T-helper 2 cell treated with Interferon-gamma antibody and Interleukin-4, amounts not matched to agents 5 μg/mL and 100 μg/mL, for 36 hours (primary cell): ENCODE results near the gene CD63.

Experiments used
- DNase-seq: peaks from one replicate; pipeline ENCODE4 v3.0.0; 2021; ENCODE audit warnings: low spot score
- H3K27ac Mint-ChIP-seq: one replicate; pipeline ENCODE4 v1.8.0; 2021; ENCODE audit warnings: mild to moderate bottlenecking, mixed read lengths
- H3K27me3 Mint-ChIP-seq: one replicate; pipeline ENCODE4 v1.8.0; 2021; ENCODE audit warnings: low read depth, mixed read lengths
- H3K36me3 Mint-ChIP-seq: one replicate; pipeline ENCODE4 v1.8.0; 2021; ENCODE audit warnings: low read depth, mixed read lengths
- H3K4me1 Mint-ChIP-seq: one replicate; pipeline ENCODE4 v1.8.0; 2021; ENCODE audit warnings: low read depth, mixed read lengths
- H3K4me3 Mint-ChIP-seq: one replicate; pipeline ENCODE4 v1.8.0; 2022; ENCODE audit warnings: mild to moderate bottlenecking, moderate library complexity, mixed read lengths
- H3K9me3 Mint-ChIP-seq: one replicate; pipeline ENCODE4 v1.8.0; 2021; ENCODE audit warnings: mixed read lengths

The CD63 gene

DNA sequence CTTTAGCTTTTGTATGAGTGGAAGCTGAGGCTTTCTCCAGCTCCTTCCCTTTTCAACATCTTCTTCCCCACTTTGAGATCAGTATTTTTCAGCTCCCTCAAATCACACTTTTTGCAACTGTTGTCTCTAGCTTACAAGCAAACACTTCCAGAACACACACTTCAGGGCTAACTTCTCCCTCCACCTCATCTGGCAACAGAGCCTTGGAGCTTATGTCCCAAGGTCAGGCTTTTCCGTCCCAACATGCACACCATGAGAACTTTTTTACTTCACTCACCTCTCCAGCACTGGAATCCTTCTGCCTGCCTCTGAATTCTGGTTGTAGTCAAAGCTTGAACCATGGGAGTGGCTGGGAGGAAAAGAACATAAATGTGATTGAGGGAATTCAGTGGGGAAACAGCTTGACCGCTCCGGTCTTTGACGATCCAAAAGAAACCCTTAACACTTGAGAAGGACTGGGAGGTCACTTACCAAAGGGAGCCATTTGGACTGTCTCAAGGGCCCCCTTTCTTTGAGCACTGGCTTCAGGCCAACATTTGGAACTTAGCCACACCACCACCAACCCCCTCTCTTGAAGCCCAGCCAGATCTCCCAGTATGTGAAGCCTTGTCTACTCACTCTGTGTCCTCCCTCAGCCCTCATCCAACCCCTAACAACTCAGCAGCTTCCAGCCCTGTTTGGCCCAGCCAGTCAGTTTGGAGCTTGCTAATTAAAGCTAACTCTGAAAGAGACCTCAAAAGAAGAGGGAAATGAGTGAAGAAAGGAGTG lies 16.8 kb downstream of the CD63 start:
- no peak for DNase-seq
- H3K4me3 Mint-ChIP-seq = no peak overlapping the region
- peaks cover 21% of the 10 kb centered on the region for H3K4me1 Mint-ChIP-seq
- H3K27ac Mint-ChIP-seq = no peak overlapping the region
- no peaks in the 10 kb centered on the region for H3K36me3 Mint-ChIP-seq
- peaks cover 49% of the 10 kb centered on the region for H3K27me3 Mint-ChIP-seq
- no peaks in the 10 kb centered on the region for H3K9me3 Mint-ChIP-seq

DNA sequence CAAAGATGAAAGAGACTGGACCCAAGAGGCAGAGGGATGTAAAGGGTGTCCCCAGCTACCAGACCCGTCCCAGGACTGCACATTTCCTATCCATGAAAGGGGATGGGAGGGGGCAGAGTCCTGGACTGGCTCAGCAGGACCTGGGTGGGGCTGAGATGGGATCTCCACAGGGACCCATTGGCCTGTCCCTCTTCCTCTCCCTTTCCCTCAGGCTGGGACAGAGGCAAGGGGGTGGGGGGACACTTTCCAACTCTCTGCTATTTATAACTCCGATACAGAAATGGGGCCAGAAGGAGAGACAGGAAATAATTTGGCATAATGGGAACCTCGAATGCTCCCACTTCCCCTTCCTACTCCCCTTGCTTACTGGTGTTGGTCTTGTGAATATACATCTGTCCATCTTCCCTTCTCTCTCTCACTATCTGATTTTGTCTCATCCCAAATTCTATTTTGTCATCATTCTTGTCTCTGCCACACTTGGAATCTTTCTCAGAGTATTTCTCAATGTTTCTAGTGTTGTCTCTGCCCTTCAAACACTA lies 20.0 kb downstream of the CD63 start:
- H3K27ac Mint-ChIP-seq = no peak overlapping the region

GRCh38 chr12:55707841-55708694 lies 20.7 kb downstream of the CD63 start, which contains the start of gene ITGA7:
TSS of gene ITGA7 (minus strand) at chr12:55707904. CDS start at chr12:55707682, 222 bp downstream.
- Mint-ChIP-seq H3K27ac (no peak within 1 kb of the TSS), H3K27me3 (peaks cover 67% of the 10 kb centered on the region), H3K4me1 (peaks cover 13% of the 10 kb centered on the region)

More for the DNA sequence above, 20.0 kb downstream of the CD63 start:
- H3K36me3 Mint-ChIP-seq = no peaks in the 10 kb centered on the region
- no peaks in the 10 kb centered on the region for H3K9me3 Mint-ChIP-seq
- H3K27me3 Mint-ChIP-seq = peaks cover 69% of the 10 kb centered on the region
- H3K4me3 Mint-ChIP-seq = peak overlapping the region; percentile 76
- H3K4me1 Mint-ChIP-seq = peaks cover 13% of the 10 kb centered on the region
- DNase-seq = no peak

GRCh38 chr12:55707219-55707671 lies 21.6 kb downstream of the CD63 start:
- no peak for DNase-seq
- Mint-ChIP-seq H3K4me1 (peaks cover 13% of the 10 kb centered on the region), H3K27ac (no peak overlapping the region), H3K36me3 (no peaks in the 10 kb centered on the region), H3K4me3 (peak overlapping the region; percentile 76), H3K27me3 (peaks cover 61% of the 10 kb centered on the region), H3K9me3 (no peaks in the 10 kb centered on the region)

More at GRCh38 chr12:55707841-55708694, 20.7 kb downstream of the CD63 start, which contains the start of gene ITGA7:
- DNase-seq = peak; percentile 63
- Mint-ChIP-seq H3K4me3 (peak within 1 kb of the TSS; percentile 76), H3K9me3 (no peaks in the 10 kb centered on the region), H3K36me3 (no peaks in the 10 kb centered on the region)

DNA sequence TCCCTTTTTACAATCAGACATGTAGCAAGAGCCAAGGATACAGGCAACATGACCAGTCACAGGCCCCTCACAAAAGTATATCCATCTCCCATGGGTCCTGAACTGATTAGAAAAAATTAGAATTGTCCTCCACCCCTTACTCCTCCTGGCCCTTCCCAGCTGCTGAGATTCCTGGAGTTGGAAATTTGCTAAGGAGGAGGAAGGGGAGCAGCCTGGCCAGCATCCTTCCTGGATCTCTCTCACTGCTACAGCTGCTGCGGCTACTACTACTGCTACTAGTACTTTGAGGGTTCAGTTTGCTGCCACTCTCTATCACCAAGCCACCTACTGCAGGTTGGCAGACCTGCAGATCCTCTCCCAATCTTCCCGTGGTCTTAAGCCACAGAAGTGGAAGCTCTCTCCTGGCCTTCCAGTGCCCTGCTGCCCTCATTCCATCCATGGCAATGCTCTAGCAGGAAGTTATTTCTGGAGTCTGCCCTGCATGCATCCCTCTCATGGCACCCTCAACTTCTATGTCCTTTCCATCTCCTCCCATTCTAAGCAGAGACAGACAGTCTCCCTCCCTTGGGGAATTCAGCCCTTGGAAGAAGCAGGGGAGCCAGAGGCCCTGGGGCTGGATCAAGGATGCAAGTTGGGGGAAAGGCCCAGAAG lies 22.1 kb downstream of the CD63 start:
- Mint-ChIP-seq H3K27ac (no peak overlapping the region), H3K4me3 (peak overlapping the region; percentile 76), H3K36me3 (no peaks in the 10 kb centered on the region), H3K9me3 (no peaks in the 10 kb centered on the region), H3K27me3 (peaks cover 57% of the 10 kb centered on the region), H3K4me1 (peaks cover 13% of the 10 kb centered on the region)
- no peak for DNase-seq

DNA sequence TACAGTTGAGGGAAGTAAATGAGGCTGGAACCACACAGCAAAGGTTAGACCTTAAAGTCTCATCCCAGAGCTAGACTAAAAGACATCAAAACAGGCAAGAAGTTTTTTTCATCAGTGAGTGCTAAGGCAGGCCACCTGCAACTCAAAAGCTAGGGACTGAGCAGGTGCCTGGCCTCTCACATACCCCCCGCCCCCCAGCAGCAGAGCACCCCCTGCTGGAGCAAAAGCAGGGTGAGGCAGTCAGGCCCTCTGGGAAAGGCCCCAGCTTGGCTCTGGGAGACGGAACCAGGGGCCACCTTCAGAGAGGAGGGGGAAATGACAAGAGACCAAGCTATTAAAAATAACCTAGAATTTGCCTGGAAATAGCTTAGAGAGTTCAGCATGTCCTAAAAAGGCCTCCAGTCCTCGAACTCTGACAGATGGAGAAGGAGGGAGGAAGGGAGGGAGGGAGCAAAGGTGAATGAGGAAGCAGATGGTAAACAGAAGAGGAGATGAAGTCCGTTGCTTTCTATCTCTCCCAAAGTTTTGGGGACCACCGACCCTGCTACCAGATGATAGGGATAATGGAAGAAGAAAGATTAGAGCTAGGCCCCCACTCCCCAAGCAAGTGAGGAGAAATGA lies 22.9 kb downstream of the CD63 start:
- no peak overlapping the region for H3K4me3 Mint-ChIP-seq
- no peak for DNase-seq
- H3K27me3 Mint-ChIP-seq = peaks cover 54% of the 10 kb centered on the region
- H3K4me1 Mint-ChIP-seq = peaks cover 13% of the 10 kb centered on the region
- H3K36me3 Mint-ChIP-seq = no peaks in the 10 kb centered on the region
- no peak overlapping the region for H3K27ac Mint-ChIP-seq
- H3K9me3 Mint-ChIP-seq = no peaks in the 10 kb centered on the region

GRCh38 chr12:55704824-55705718 lies 23.7 kb downstream of the CD63 start:
- DNase-seq = no peak
- no peaks in the 10 kb centered on the region for H3K9me3 Mint-ChIP-seq
- no peak overlapping the region for H3K27ac Mint-ChIP-seq
- no peaks in the 10 kb centered on the region for H3K36me3 Mint-ChIP-seq
- H3K27me3 Mint-ChIP-seq = peaks cover 48% of the 10 kb centered on the region
- H3K4me1 Mint-ChIP-seq = peaks cover 13% of the 10 kb centered on the region
- H3K4me3 Mint-ChIP-seq = no peak overlapping the region

- Mint-ChIP-seq H3K9me3 (no peaks in the 10 kb centered on the region), H3K27ac (no peak overlapping the region), H3K4me1 (peaks cover 13% of the 10 kb centered on the region), H3K4me3 (no peak overlapping the region), H3K27me3 (peaks cover 39% of the 10 kb centered on the region), H3K36me3 (no peaks in the 10 kb centered on the region)
- DNase-seq = no peak
Observed at GRCh38 chr12:55703901-55704761, 24.7 kb downstream of the CD63 start.

DNA sequence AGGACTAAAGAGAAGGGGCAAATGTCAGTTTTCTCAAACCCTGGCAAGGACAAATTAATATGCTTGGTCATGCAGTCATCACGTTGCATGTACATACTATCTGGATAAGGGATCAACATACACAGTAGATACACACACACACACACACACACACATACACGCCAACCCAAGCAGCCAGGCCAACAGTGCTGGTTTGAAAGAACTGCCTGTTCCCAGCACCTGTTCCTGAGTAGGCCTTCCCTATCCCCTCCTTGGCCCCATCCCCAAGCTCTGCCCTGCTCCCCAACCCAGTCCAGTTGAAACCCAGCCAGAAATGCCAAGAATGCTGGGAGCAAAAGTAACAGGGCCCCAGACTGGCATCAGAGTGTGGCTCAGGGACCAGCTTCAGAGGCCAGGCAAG lies 25.5 kb downstream of the CD63 start:
- peaks cover 32% of the 10 kb centered on the region for H3K27me3 Mint-ChIP-seq
- H3K27ac Mint-ChIP-seq = no peak overlapping the region
- no peak for DNase-seq
- H3K36me3 Mint-ChIP-seq = no peaks in the 10 kb centered on the region
- peaks cover 6% of the 10 kb centered on the region for H3K4me1 Mint-ChIP-seq
- H3K9me3 Mint-ChIP-seq = no peaks in the 10 kb centered on the region
- H3K4me3 Mint-ChIP-seq = no peak overlapping the region

- peaks cover 28% of the 10 kb centered on the region for H3K27me3 Mint-ChIP-seq
- no peak for DNase-seq
- H3K4me1 Mint-ChIP-seq = peaks cover 3% of the 10 kb centered on the region
- H3K9me3 Mint-ChIP-seq = no peaks in the 10 kb centered on the region
- H3K27ac Mint-ChIP-seq = no peak overlapping the region
- no peaks in the 10 kb centered on the region for H3K36me3 Mint-ChIP-seq
- H3K4me3 Mint-ChIP-seq = no peak overlapping the region
Observed at GRCh38 chr12:55702861-55703260, 25.9 kb downstream of the CD63 start.

DNA sequence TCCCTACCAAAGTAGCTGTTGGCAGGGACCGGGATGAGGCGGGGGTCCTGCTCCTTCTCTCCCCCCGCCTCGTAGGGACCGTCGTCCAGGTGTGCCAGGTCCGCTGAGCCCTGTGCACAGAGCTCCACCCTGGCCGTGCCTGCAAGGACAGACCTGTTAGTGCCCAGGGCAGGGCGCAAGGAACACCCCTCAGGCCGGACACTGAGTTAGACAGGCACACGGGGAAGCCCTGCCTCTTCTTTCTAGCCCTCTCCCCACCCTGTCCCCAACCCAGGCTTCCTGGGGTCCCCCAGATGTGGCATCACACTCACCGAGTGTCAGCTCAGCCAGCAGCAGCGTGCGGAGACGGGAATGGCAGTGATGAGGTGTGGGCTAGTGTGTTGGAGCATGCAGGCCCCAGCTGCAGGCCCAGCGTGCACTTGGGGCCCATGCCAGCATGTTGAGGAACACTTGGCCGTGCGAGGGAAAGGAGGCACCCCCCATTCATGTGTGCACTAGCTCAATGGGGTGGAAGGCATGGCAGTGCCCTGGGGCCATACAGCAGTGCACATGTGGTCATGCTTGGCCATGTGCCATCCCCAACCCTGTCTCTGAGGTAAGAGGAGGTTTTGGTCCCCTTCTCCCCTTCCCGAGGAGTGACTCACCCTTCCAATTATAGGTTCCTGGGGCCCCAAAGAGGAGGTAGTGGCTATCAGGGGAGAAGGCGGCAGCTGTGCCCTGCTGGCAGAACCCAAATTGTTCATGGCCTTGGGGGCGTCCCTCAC lies 28.4 kb downstream of the CD63 start:
- no peak overlapping the region for H3K27ac Mint-ChIP-seq
- no peaks in the 10 kb centered on the region for H3K36me3 Mint-ChIP-seq
- no peak overlapping the region for H3K4me3 Mint-ChIP-seq
- no peaks in the 10 kb centered on the region for H3K9me3 Mint-ChIP-seq
- H3K4me1 Mint-ChIP-seq = no peaks in the 10 kb centered on the region
- peaks cover 9% of the 10 kb centered on the region for H3K27me3 Mint-ChIP-seq
- no peak for DNase-seq
